Gastrocnemius medialis (tissue), 4 donors: ENCODE measurements around the gene LRRC71. TPM values are rescaled to one million over a fixed set of nuclear protein-coding genes. Genes with fewer than 3 reads are reported as not detected.

Experiments
- ATAC-seq, 2 donors: fragments of 150-250 bp; one replicate each; pipeline ENCODE4 v1.9.1; 2016
- DNase-seq, 2 donors: peaks; one replicate each; pipeline ENCODE4 v3.0.0-alpha.2; 2019
- H3K27ac ChIP-seq, 4 donors: fragments of 200-600 bp; sonication (generic); 1 replicate in 1 of 4; 2 replicates in 3 of 4; pipeline ENCODE4 v1.5.1; 2016 to 2018; ENCODE audit warnings: mild to moderate bottlenecking in 2 of 4, moderate library complexity in 1 of 4
- H3K27me3 ChIP-seq, 3 donors: fragments of 200-600 bp; sonication (generic) in 2 of 3; 1 replicate in 1 of 3; 2 replicates in 2 of 3; pipeline versions ENCODE4 v1.5.1 to v1.6.0; 2016 to 2019; ENCODE audit warnings: mild to moderate bottlenecking in 1 of 3, moderate library complexity in 1 of 3
- H3K36me3 ChIP-seq, 2 donors: fragments of 200-600 bp; sonication (generic) in 1 of 2; one replicate each; pipeline ENCODE4 v1.5.1; 2017 to 2018
- H3K4me1 ChIP-seq, 2 donors: fragments of 200-600 bp; sonication (generic) in 1 of 2; one replicate each; pipeline ENCODE4 v1.5.1; 2016 to 2017; ENCODE audit warnings: mild to moderate bottlenecking in 2 of 2
- H3K4me3 ChIP-seq, 4 donors: fragments of 200-600 bp; sonication (generic) in 3 of 4; 1 replicate in 1 of 4; 2 replicates in 3 of 4; pipeline ENCODE4 v1.5.1; 2016 to 2019; ENCODE audit warnings: mild to moderate bottlenecking in 2 of 4
- H3K9me3 ChIP-seq, 3 donors: fragments of 200-600 bp; sonication (generic) in 2 of 3; 1 replicate in 1 of 3; 2 replicates in 2 of 3; pipeline ENCODE4 v1.5.1; 2016 to 2019
- CTCF ChIP-seq, 5 experiments: fragments of 450-650 bp in 3 of 5; fragments of 200-600 bp in 2 of 5; sonication (generic) in 2 of 5; IDR thresholded peaks in 4 of 5; conservative IDR thresholded peaks in 1 of 5; 1 replicate in 4 of 5; 2 replicates in 1 of 5; pipeline ENCODE4 v1.5.1; 2016 to 2019; ENCODE audit warnings: antibody characterized with exemption in 5 of 5, mild to moderate bottlenecking in 3 of 5, moderate library complexity in 3 of 5
- POLR2A ChIP-seq, 2 donors: fragments of 450-650 bp; IDR thresholded peaks; one replicate each; pipeline ENCODE4 v1.6.1; 2017; ENCODE audit warnings: antibody characterized with exemption in 2 of 2, mild to moderate bottlenecking in 2 of 2, moderate library complexity in 2 of 2
- in situ Hi-C, 4 donors: fragments of 200-750 bp; cut with MboI; loops; one replicate each; pipeline versions ENCODE4 v1.15.0 to v1.8.0; 2017; ENCODE audit warnings: low sequenced_read_pairs in 4 of 4
- intact Hi-C: fragments of 100-400 bp; cut with DNase I; formaldehyde crosslinking; loops from one replicate; pipeline ENCODE4 v1.15.1; 2023; ENCODE audit warnings: low total_unique reads
- total RNA-seq, 4 donors: library from RNA; depleted of rRNA; stranded (reverse); fragments of >200 nt; gene quantifications; one replicate each; pipeline versions ENCODE4 v1.1.0 to v1.2.3, GENCODE V29; 2016

Gene LRRC71
- total RNA-seq, 4 donors from 2014 or later = not detected

DNA sequence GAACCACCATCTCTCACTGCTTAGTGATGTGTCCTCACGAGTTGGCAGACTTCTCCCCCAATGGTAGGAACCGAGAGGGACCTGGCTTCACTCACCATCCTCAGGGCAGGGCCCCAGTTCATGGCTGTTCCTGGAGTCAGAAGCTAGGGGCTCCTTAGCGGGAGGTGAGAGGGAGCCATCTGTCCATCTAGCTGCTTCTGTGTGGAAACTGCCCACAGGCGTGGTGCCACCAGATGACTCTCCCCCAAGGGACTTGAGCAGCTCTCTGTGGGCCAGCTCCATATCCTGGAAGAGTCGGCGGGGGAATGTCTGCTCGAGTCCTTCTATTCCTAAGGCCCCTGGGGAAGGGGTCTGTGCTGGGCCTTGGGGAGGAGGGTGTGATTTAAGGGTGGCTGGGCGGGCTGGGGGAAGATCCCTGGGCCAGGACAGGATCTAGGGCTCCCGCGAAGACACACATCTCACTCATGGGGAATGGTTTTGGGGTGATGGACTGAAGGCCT is 16.3 kb downstream of the LRRC71 start:
- intact Hi-C loops (no loop called here), in situ Hi-C loops (no loop called here)
- ATAC-seq = no peak
- TF ChIP-seq CTCF (IDR thresholded peaks at IDR 0.05 in 4 of 5, conservative IDR thresholded peaks at IDR 0.05 in 1 of 5) (no peak), POLR2A (IDR thresholded peaks at IDR 0.05) (no peak)
- no peak for DNase-seq
- H3K4me3 ChIP-seq = no peak overlapping the region
- no peak overlapping the region for H3K27ac ChIP-seq
- H3K9me3 ChIP-seq = no peaks in the 10 kb centered on the region
- H3K27me3 ChIP-seq = no peaks in the 10 kb centered on the region
- H3K36me3 ChIP-seq = peaks cover 0 to 57% of the 10 kb centered on the region in 2 donors
- no peaks in the 10 kb centered on the region for H3K4me1 ChIP-seq

DNA sequence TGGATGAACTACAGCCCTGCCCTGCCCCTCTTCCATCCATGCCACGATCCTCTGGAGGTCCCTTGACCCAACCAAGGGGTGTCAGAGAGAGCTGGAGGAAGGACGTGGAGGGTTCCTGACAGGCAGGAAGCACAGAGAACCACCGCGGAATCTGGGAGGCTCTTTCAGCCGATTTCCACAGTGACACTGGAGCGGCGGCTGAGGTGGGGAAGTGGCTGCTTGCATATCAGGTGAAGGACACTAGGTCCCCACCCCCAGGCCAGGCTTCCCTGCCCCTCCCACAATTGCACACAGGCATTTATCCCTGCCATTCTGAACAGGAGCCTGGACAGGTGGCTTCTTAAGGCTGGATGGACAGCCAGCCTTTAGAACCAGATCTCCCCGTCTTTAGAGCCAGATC is 17.5 kb downstream of the LRRC71 start:
- in situ Hi-C loops = no loop called here
- Histone ChIP-seq H3K4me1 (no peaks in the 10 kb centered on the region), H3K4me3 (no peak overlapping the region), H3K27me3 (no peaks in the 10 kb centered on the region), H3K36me3 (peaks cover 0 to 68% of the 10 kb centered on the region in 2 donors), H3K9me3 (no peaks in the 10 kb centered on the region), H3K27ac (no peak overlapping the region)
- DNase-seq (no peak), ATAC-seq (no peak)
- intact Hi-C loops = no loop called here
- TF ChIP-seq CTCF (IDR thresholded peaks at IDR 0.05 in 4 of 5, conservative IDR thresholded peaks at IDR 0.05 in 1 of 5) (no peak), POLR2A (IDR thresholded peaks at IDR 0.05) (no peak)

- TF ChIP-seq CTCF (IDR thresholded peaks at IDR 0.05 in 4 of 5, conservative IDR thresholded peaks at IDR 0.05 in 1 of 5) (no peak), POLR2A (IDR thresholded peaks at IDR 0.05) (no peak)
- in situ Hi-C loops (no loop called here), intact Hi-C loops (no loop called here)
- no peak overlapping the region for H3K4me3 ChIP-seq
- ATAC-seq (no peak), DNase-seq (no peak)
- H3K4me1 ChIP-seq = no peaks in the 10 kb centered on the region
- no peaks in the 10 kb centered on the region for H3K27me3 ChIP-seq
- H3K36me3 ChIP-seq = peaks cover 0 to 76% of the 10 kb centered on the region in 2 donors
- no peaks in the 10 kb centered on the region for H3K9me3 ChIP-seq
- H3K27ac ChIP-seq = no peak overlapping the region
These were observed 18.4 kb downstream of the LRRC71 start for GRCh38 chr1:156938813-156939212.

DNA sequence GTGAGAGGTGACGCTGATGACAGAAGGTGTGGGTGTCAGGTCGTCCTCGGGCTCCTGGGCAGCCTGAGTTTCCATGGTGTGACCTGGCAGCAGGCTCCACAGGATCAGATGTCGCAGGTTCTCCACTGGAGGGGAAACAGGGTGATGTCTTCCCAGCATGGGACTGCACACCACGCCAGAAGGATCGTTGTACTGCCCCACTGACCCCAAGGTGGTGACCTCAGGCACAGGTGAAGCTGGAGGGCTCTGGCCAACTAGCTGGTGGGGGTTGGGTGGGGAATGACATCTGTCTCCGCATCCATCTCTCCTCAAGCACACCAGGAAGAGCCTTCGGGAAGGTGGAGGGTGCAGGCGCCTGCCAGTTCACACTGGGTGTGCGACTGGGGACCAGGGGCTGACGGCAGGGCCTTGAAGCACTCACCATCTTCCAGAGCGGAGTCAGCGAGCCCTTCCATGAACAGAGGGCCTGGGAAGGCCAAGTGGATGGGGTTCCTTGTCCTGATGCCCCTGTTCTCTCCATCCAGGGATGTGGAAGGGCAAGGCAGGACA is 19.4 kb downstream of the LRRC71 start:
- Histone ChIP-seq H3K27me3 (no peaks in the 10 kb centered on the region), H3K27ac (no peak overlapping the region), H3K36me3 (peaks cover 0 to 86% of the 10 kb centered on the region in 2 donors), H3K9me3 (no peaks in the 10 kb centered on the region), H3K4me1 (no peaks in the 10 kb centered on the region), H3K4me3 (no peak overlapping the region)
- in situ Hi-C loops = no loop called here
- no peak for ATAC-seq
- intact Hi-C loops = no loop called here
- no peak for TF ChIP-seq POLR2A (IDR thresholded peaks at IDR 0.05)
- no peak for TF ChIP-seq CTCF (IDR thresholded peaks at IDR 0.05 in 4 of 5, conservative IDR thresholded peaks at IDR 0.05 in 1 of 5)
- no peak for DNase-seq

DNA sequence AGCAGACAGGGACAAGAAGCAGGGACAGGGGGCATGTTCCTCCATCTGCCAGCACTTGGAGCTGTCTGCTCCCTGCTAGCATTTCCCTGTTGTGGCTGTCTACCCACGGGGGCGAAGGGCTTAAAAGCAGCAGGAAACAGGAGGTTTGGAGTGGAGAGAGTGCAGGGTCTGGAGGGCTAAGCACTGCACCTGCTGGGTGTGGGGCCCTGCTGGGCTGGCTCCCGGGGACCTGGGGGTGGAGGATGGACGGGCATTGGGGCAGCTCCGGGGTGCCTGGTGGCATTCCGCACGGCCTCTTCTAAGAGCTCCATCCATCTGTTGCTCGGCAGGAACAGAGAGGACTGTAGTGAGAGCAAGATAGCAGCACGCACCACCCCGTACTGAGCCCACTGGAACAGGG is 21.2 kb downstream of the LRRC71 start:
- H3K27me3 ChIP-seq = no peaks in the 10 kb centered on the region
- no peak for ATAC-seq
- DNase-seq = no peak
- H3K4me1 ChIP-seq = no peaks in the 10 kb centered on the region
- no peak for TF ChIP-seq POLR2A (IDR thresholded peaks at IDR 0.05)
- no peak for TF ChIP-seq CTCF (IDR thresholded peaks at IDR 0.05 in 4 of 5, conservative IDR thresholded peaks at IDR 0.05 in 1 of 5)
- peaks cover 0 to 97% of the 10 kb centered on the region in 2 donors for H3K36me3 ChIP-seq
- no peak overlapping the region for H3K4me3 ChIP-seq
- in situ Hi-C loops = no loop called here
- intact Hi-C loops = no loop called here
- H3K9me3 ChIP-seq = no peaks in the 10 kb centered on the region
- H3K27ac ChIP-seq = no peak overlapping the region
